ENCODE results near the gene MTOR. TPM values are rescaled to one million over a fixed set of nuclear protein-coding genes. Genes with fewer than 3 reads are reported as not detected.

MTOR gene
- total and polyA plus RNA-seq, 2 experiments from 2014 or later, result 10.6 to 30.7 TPM

- Histone ChIP-seq H3K9me3 (ENCODE audit: low read depth) (no peaks in the 10 kb centered on the region), H4K20me1 (ENCODE audit: insufficient read depth) (no peaks in the 10 kb centered on the region), H3K4me3 (no peak overlapping the region), H3K9me2 (ENCODE audit: insufficient read depth) (no peaks in the 10 kb centered on the region), H3K4me1 (ENCODE audit: insufficient read depth) (peaks cover 2% of the 10 kb centered on the region; the same call in 1 of the 2 replicates), H3K27me3 (replicated peaks; ENCODE audit: insufficient read depth) (no peaks in the 10 kb centered on the region), H3K4me2 (ENCODE audit: unreplicated experiment) (no peak overlapping the region), H3K36me3 (ENCODE audit: low read depth) (no peaks in the 10 kb centered on the region), H3K27ac (no peak overlapping the region), H3F3A (ENCODE audit: insufficient read depth) (no peaks in the 10 kb centered on the region), H3K79me2 (ENCODE audit: insufficient read depth) (peaks cover 9% of the 10 kb centered on the region), H2AFZ (no peak overlapping the region), H3K9ac (no peak overlapping the region)
- no peak for TF ChIP-seq EZH2 (IDR thresholded peaks at IDR 0.05; ENCODE audit: insufficient read depth, poor library complexity, severe bottlenecking)
- TF ChIP-seq EZH2phosphoT487 (IDR thresholded peaks at IDR 0.05; ENCODE audit: insufficient read depth, low read depth), result no peak
- no peak for DNase-seq
- 75 to 79% methylated on average over 12 of the region's 12 CpGs for WGBS, 2 experiments (ENCODE audit: low coverage in 1 of 2, low lambda C conversion rate in 2 of 2, missing lambda C conversion rate in 2 of 2)
- in situ Hi-C loops (cut with MboI), result no loop called here
Measured at GRCh38 chr1:11266268-11267074, 4.1 kb upstream of the MTOR start.

DNA sequence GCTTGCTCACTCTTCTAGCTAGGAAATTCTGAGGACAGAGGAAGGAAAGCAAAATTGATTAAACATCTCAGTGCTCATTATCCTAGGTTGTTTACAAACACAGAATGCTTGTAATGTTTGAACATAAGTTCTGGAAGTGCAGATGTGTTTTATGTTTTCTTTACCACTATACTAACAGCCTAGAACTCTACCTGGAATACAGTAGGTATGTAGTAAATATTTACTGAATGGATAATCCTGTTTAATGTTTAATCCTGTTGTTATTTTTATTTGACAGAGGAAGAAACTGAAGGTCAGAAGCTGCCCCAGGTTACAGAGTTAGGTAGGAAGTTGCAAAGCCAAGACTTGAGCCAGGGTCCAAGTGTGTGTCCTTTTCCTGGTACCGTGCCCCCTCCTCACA, 6.1 kb downstream of the MTOR start:
- DNase-seq, result no peak
- TF ChIP-seq EZH2 (IDR thresholded peaks at IDR 0.05; ENCODE audit: insufficient read depth, poor library complexity, severe bottlenecking) (no peak), EZH2phosphoT487 (IDR thresholded peaks at IDR 0.05; ENCODE audit: insufficient read depth, low read depth) (no peak)
- no peak overlapping the region for H3K4me2 ChIP-seq (ENCODE audit: unreplicated experiment)
- no peaks in the 10 kb centered on the region for H3K9me2 ChIP-seq (ENCODE audit: insufficient read depth)
- H3F3A ChIP-seq (ENCODE audit: insufficient read depth), result no peaks in the 10 kb centered on the region
- peaks cover 68% of the 10 kb centered on the region for H3K36me3 ChIP-seq (ENCODE audit: low read depth)
- H3K9me3 ChIP-seq (ENCODE audit: low read depth), result no peaks in the 10 kb centered on the region
- H3K4me1 ChIP-seq (ENCODE audit: insufficient read depth), result peaks cover 1% of the 10 kb centered on the region; the same call in 1 of the 2 replicates
- no peaks in the 10 kb centered on the region for H4K20me1 ChIP-seq (ENCODE audit: insufficient read depth)
- no peak overlapping the region for H2AFZ ChIP-seq
- H3K9ac ChIP-seq, result no peak overlapping the region
- no peak overlapping the region for H3K27ac ChIP-seq
- peaks cover 19% of the 10 kb centered on the region for H3K79me2 ChIP-seq (ENCODE audit: insufficient read depth)
- in situ Hi-C loops (cut with MboI), result no loop called here
- no peak overlapping the region for H3K4me3 ChIP-seq
- H3K27me3 ChIP-seq (replicated peaks; ENCODE audit: insufficient read depth), result no peaks in the 10 kb centered on the region
- WGBS, 2 experiments (ENCODE audit: low coverage in 1 of 2, low lambda C conversion rate in 2 of 2, missing lambda C conversion rate in 2 of 2), result 86 to 100% methylated on average over 1 of the region's 1 CpG

DNA sequence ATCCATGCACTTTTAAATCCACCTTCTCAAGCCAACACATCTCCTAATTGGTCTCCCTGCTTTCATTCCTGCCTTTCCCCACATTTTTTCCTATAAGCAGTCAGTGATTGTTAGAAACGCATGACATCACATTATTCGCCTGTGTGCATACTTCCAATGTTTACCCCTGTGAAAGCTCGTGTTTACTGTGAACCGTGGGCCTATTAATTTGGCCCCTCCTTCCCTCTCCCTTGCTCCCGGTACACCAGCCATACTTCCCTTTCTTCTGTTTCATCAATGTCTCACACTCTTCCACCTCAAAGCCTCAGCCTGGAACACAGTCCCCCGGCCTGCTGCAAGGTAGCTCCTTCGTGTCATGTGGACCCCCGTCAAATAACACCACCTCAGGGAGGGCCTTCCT, 9.1 kb downstream of the MTOR start:
- Histone ChIP-seq H3K9me2 (ENCODE audit: insufficient read depth) (no peaks in the 10 kb centered on the region), H3K9me3 (ENCODE audit: low read depth) (no peaks in the 10 kb centered on the region), H4K20me1 (ENCODE audit: insufficient read depth) (no peaks in the 10 kb centered on the region), H2AFZ (no peak overlapping the region), H3K27me3 (replicated peaks; ENCODE audit: insufficient read depth) (no peaks in the 10 kb centered on the region), H3K4me1 (ENCODE audit: insufficient read depth) (no peaks in the 10 kb centered on the region), H3K27ac (no peak overlapping the region), H3K79me2 (ENCODE audit: insufficient read depth) (no peaks in the 10 kb centered on the region), H3K4me2 (ENCODE audit: unreplicated experiment) (no peak overlapping the region), H3F3A (ENCODE audit: insufficient read depth) (no peaks in the 10 kb centered on the region), H3K36me3 (ENCODE audit: low read depth) (peaks cover 57% of the 10 kb centered on the region), H3K9ac (no peak overlapping the region), H3K4me3 (no peak overlapping the region)
- DNase-seq, result no peak
- TF ChIP-seq EZH2phosphoT487 (IDR thresholded peaks at IDR 0.05; ENCODE audit: insufficient read depth, low read depth) (no peak), EZH2 (IDR thresholded peaks at IDR 0.05; ENCODE audit: insufficient read depth, poor library complexity, severe bottlenecking) (no peak)
- 86 to 91% methylated on average over 8 of the region's 8 CpGs for WGBS, 2 experiments (ENCODE audit: low coverage in 1 of 2, low lambda C conversion rate in 2 of 2, missing lambda C conversion rate in 2 of 2)
- in situ Hi-C loops (cut with MboI), result no loop called here

GRCh38 chr1:11252538-11252937, 9.8 kb downstream of the MTOR start:
- Histone ChIP-seq H3F3A (ENCODE audit: insufficient read depth) (no peaks in the 10 kb centered on the region), H4K20me1 (ENCODE audit: insufficient read depth) (no peaks in the 10 kb centered on the region), H3K4me3 (no peak overlapping the region), H3K27me3 (replicated peaks; ENCODE audit: insufficient read depth) (no peaks in the 10 kb centered on the region), H3K4me2 (ENCODE audit: unreplicated experiment) (no peak overlapping the region), H3K27ac (no peak overlapping the region), H3K9me3 (ENCODE audit: low read depth) (no peaks in the 10 kb centered on the region), H2AFZ (no peak overlapping the region), H3K9me2 (ENCODE audit: insufficient read depth) (no peaks in the 10 kb centered on the region), H3K79me2 (ENCODE audit: insufficient read depth) (no peaks in the 10 kb centered on the region), H3K9ac (no peak overlapping the region), H3K4me1 (ENCODE audit: insufficient read depth) (no peaks in the 10 kb centered on the region), H3K36me3 (ENCODE audit: low read depth) (peaks cover 53% of the 10 kb centered on the region)
- in situ Hi-C loops (cut with MboI), result no loop called here
- no peak for TF ChIP-seq EZH2 (IDR thresholded peaks at IDR 0.05; ENCODE audit: insufficient read depth, poor library complexity, severe bottlenecking)
- no peak for TF ChIP-seq EZH2phosphoT487 (IDR thresholded peaks at IDR 0.05; ENCODE audit: insufficient read depth, low read depth)
- WGBS, 2 experiments (ENCODE audit: low coverage in 1 of 2, low lambda C conversion rate in 2 of 2, missing lambda C conversion rate in 2 of 2), result 86 to 88% methylated on average over 8 of the region's 8 CpGs
- no peak for DNase-seq
